Measurements from ENCODE around the gene FAM186B. TPM values are rescaled to one million over a fixed set of nuclear protein-coding genes. Genes with fewer than 3 reads are reported as not detected.

FAM186B gene
- total RNA-seq, 1 experiment from 2014 or later = 0.42 TPM

DNA sequence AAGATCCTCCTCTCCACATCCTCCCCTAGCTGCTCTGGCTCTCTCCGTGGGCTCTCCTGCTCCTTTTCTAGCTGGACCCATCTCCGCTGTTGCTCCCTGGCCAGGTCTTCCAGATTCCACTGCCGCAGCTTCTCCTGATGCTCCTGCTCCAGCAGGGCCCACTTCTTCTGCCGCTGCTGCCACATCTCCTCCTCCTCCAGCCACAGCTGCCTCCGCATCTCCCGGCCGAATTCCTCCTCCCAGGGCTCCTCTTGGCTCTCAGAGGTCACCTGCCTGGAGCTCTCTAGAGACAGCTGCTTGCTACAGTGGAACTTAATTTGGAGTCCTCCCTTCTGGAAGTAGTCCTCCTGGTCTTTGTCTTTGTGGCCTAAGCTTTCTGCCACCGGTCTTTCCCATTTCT lies 5.5 kb downstream of the FAM186B start:
- CTCF ChIA-PET = no interaction called here
- intact Hi-C loops (cut with micrococcal nuclease) = no loop called here
- TF ChIP-seq SIN3A (IDR thresholded peaks at IDR 0.05; ENCODE audit: low read depth) (no peak), RAD21 (IDR thresholded peaks at IDR 0.05; ENCODE audit: low read depth) (no peak), SP1 (IDR thresholded peaks at IDR 0.05; ENCODE audit: low read depth) (no peak), EGR1 (IDR thresholded peaks at IDR 0.05; ENCODE audit: low read depth) (no peak), TCF7L2 (IDR thresholded peaks at IDR 0.05; ENCODE audit: borderline replicate concordance, extremely low read depth, insufficient read depth, insufficient read length) (no peak), ZFX (IDR thresholded peaks at IDR 0.05) (no peak), ZNF274 (IDR thresholded peaks at IDR 0.05; ENCODE audit: low read depth, low read length) (no peak), EZH2 (IDR thresholded peaks at IDR 0.05) (no peak), JUND (IDR thresholded peaks at IDR 0.05) (no peak)
- TF ChIP-seq, protein P1, sequence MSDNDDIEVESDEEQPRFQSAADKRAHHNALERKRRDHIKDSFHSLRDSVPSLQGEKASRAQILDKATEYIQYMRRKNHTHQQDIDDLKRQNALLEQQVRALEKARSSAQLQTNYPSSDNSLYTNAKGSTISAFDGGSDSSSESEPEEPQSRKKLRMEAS (IDR thresholded peaks at IDR 0.05) = no peak
- no peaks in the 10 kb centered on the region for H3K9me3 ChIP-seq (ENCODE audit: control insufficient read depth in 1 of 2, insufficient read depth in 1 of 2, low read depth in 1 of 2, low read length in 2 of 2)
- H3K9me2 ChIP-seq (ENCODE audit: insufficient read depth) = no peaks in the 10 kb centered on the region
- no peaks in the 10 kb centered on the region for H3K27me3 ChIP-seq (ENCODE audit: insufficient read depth, low read length)
- POLR2A ChIA-PET = no interaction called here
- no peak overlapping the region for H3K4me3 ChIP-seq (replicated peaks in 1 of 2; ENCODE audit: low read depth in 1 of 2, low read length in 2 of 2)
- RAD21 ChIA-PET (ENCODE audit: low non-redundant PET in 1 of 2, low total read pairs in 2 of 2, uncharacterized antibody in 2 of 2, unreplicated experiment in 2 of 2) = no interaction called here
- H3K27ac ChIP-seq (ENCODE audit: low read depth, low read length) = no peak overlapping the region
- no peak overlapping the region for H2AFZ ChIP-seq (ENCODE audit: low read depth, low read length, poor library complexity, severe bottlenecking)
- no peak overlapping the region for H3K9ac ChIP-seq (ENCODE audit: low read length)
- H3K36me3 ChIP-seq (ENCODE audit: control insufficient read depth in 1 of 2, insufficient read depth in 2 of 2, low read length in 2 of 2) = no peaks in the 10 kb centered on the region
- no peak for ATAC-seq
- no peak for DNase-seq (ENCODE audit: low read depth, low spot score)
- no peaks in the 10 kb centered on the region for H3K79me2 ChIP-seq (ENCODE audit: insufficient read depth, low read length)
- no peaks in the 10 kb centered on the region for H4K20me1 ChIP-seq (ENCODE audit: insufficient read depth)
- no peaks in the 10 kb centered on the region for H3K4me1 ChIP-seq (ENCODE audit: control insufficient read depth in 1 of 2, insufficient read depth in 2 of 2, low read length in 2 of 2)
- BruUV-seq (replicated peaks) = no TSS peak
- H3K4me2 ChIP-seq (ENCODE audit: low read length) = no peak overlapping the region

DNA sequence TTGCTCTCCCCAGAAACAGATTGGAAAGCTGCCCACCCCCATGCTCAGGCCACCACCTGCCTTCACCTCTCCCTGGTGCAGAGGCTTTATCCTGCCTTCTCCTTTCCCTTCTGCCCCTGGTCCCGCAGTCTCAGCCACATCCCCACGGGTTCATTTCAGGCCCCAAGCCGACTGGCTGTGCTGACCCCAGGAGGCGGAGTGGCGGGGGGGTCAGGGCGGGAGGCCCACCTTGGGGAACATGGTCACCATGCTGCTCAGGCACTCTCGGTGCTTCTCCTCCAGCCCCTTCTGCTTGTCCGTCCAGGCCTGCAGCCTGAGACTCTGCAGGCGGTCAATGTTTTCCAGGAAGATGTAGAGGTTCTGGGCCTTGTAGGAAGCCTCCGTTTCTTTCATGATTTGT lies 6.9 kb downstream of the FAM186B start:
- Histone ChIP-seq H3K27ac (ENCODE audit: low read depth, low read length) (no peak overlapping the region), H3K79me2 (ENCODE audit: insufficient read depth, low read length) (no peaks in the 10 kb centered on the region), H3K4me2 (ENCODE audit: low read length) (no peak overlapping the region), H3K9me2 (ENCODE audit: insufficient read depth) (no peaks in the 10 kb centered on the region), H3K4me3 (replicated peaks in 1 of 2; ENCODE audit: low read depth in 1 of 2, low read length in 2 of 2) (no peak overlapping the region), H3K4me1 (ENCODE audit: control insufficient read depth in 1 of 2, insufficient read depth in 2 of 2, low read length in 2 of 2) (no peaks in the 10 kb centered on the region), H2AFZ (ENCODE audit: low read depth, low read length, poor library complexity, severe bottlenecking) (no peak overlapping the region), H3K9ac (ENCODE audit: low read length) (no peak overlapping the region), H3K27me3 (ENCODE audit: insufficient read depth, low read length) (no peaks in the 10 kb centered on the region), H4K20me1 (ENCODE audit: insufficient read depth) (no peaks in the 10 kb centered on the region), H3K9me3 (ENCODE audit: control insufficient read depth in 1 of 2, insufficient read depth in 1 of 2, low read depth in 1 of 2, low read length in 2 of 2) (no peaks in the 10 kb centered on the region), H3K36me3 (ENCODE audit: control insufficient read depth in 1 of 2, insufficient read depth in 2 of 2, low read length in 2 of 2) (no peaks in the 10 kb centered on the region)
- POLR2A ChIA-PET = interaction anchor here (0.8 kb wide), 1 partner anchor 232 kb away, joined by 4 read pairs; the partner anchor contains the start of gene SPATS2
- intact Hi-C loops (cut with micrococcal nuclease) = no loop called here
- CTCF ChIA-PET = no interaction called here
- ATAC-seq = no peak
- TF ChIP-seq ZFX (IDR thresholded peaks at IDR 0.05) = no peak
- TF ChIP-seq, protein P2, sequence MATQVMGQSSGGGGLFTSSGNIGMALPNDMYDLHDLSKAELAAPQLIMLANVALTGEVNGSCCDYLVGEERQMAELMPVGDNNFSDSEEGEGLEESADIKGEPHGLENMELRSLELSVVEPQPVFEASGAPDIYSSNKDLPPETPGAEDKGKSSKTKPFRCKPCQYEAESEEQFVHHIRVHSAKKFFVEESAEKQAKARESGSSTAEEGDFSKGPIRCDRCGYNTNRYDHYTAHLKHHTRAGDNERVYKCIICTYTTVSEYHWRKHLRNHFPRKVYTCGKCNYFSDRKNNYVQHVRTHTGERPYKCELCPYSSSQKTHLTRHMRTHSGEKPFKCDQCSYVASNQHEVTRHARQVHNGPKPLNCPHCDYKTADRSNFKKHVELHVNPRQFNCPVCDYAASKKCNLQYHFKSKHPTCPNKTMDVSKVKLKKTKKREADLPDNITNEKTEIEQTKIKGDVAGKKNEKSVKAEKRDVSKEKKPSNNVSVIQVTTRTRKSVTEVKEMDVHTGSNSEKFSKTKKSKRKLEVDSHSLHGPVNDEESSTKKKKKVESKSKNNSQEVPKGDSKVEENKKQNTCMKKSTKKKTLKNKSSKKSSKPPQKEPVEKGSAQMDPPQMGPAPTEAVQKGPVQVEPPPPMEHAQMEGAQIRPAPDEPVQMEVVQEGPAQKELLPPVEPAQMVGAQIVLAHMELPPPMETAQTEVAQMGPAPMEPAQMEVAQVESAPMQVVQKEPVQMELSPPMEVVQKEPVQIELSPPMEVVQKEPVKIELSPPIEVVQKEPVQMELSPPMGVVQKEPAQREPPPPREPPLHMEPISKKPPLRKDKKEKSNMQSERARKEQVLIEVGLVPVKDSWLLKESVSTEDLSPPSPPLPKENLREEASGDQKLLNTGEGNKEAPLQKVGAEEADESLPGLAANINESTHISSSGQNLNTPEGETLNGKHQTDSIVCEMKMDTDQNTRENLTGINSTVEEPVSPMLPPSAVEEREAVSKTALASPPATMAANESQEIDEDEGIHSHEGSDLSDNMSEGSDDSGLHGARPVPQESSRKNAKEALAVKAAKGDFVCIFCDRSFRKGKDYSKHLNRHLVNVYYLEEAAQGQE (IDR thresholded peaks at IDR 0.05; ENCODE audit: low read depth) = no peak
- TF ChIP-seq SIN3A (IDR thresholded peaks at IDR 0.05; ENCODE audit: low read depth) = no peak
- TF ChIP-seq EZH2phosphoT487 (IDR thresholded peaks at IDR 0.05; ENCODE audit: borderline replicate concordance) = no peak
- no peak for TF ChIP-seq YY1 (IDR thresholded peaks at IDR 0.05; ENCODE audit: extremely low read depth, insufficient replicate concordance, low read depth, low read length)
- TF ChIP-seq, protein P1 (IDR thresholded peaks at IDR 0.05) = no peak
- no peak for TF ChIP-seq EGR1 (IDR thresholded peaks at IDR 0.05; ENCODE audit: low read depth)
- TF ChIP-seq ZNF274 (IDR thresholded peaks at IDR 0.05; ENCODE audit: low read depth, low read length) = no peak
- no peak for TF ChIP-seq CEBPB (IDR thresholded peaks at IDR 0.05; ENCODE audit: low read depth)
- DNase-seq (ENCODE audit: low read depth, low spot score) = no peak
- BruUV-seq (replicated peaks) = no TSS peak
- RAD21 ChIA-PET (ENCODE audit: low non-redundant PET in 1 of 2, low total read pairs in 2 of 2, uncharacterized antibody in 2 of 2, unreplicated experiment in 2 of 2) = no interaction called here
